HG03439 (cell line): ENCODE data around the gene LPIN1.

ENCODE experiments used
- ATAC-seq: cut with Tn5 transposase; IDR thresholded peaks from one replicate; pipeline ENCODE4 v1.9.1; 2021; ENCODE audit warnings: mild to moderate bottlenecking, moderate library complexity; ENCODE audit not compliant: unreplicated experiment

Gene LPIN1

DNA sequence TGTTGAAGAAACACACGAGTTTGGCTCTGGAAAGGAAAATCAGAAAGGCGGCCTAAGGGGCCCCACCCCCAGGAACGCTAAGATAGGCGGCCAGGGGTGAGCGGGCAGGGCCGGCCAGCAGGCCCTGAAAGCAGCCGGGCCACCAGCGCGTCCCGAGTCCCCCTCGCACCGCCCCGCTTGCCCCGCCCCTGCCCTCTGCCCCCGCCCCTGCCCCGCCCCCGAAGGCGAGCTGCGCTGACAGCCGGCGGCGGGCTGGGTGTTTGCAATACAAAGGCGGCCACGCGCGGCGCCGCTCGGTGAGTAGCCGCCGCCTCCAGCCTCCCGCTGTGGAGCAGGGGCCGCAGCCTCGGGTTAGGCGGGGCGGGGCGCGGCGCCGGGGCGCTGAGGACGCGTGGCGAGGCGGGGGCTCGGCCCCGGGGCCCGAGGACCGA is at the start of gene LPIN1:
TSS of gene LPIN1 (plus strand) at position 257 of the 431 bp plus-strand sequence. CDS start 18,910 bp downstream, outside the sequence.
- peak; percentile 46 for ATAC-seq

GRCh38 chr2:11696736-11697102 is 49.7 kb upstream of the LPIN1 start:
- no peak for ATAC-seq

DNA sequence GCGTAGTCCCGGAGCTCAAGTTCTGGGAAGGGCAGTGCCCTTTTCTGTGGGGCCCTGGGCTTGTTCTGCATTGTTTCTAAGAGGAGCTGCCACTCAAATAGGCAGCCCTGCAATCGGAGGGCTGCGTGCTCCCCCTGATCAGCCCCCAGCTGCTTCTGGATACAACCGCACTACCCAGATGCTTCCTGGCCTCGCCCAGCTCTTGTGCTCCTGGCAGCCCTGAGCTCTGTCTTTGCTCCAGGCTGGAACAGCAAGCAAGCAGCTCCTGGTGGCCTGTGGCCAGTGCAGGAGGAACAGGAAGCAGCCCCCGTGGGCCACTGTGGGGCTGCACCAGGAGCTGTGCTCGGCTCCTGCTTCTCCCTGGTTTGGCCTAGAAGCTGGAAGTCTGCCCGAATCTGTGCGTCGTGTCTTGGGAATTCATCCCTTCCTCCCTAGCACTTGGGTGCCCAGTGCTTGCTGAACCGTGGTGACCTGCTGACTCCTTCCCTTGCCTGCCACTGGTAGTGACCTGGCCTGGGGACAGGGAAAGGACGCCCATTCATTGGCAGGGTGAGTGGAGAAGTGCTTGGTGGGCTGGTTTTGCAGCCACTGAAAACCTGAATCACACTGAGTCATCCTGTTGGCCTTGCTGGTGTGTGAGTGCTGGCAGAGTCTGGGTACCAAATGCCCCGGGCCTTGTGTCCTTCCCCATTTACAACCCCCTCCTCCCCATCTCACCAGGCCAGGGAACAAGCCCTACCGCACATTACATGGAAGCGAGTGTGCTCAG is 49.1 kb upstream of the LPIN1 start:
- ATAC-seq: no peak

DNA sequence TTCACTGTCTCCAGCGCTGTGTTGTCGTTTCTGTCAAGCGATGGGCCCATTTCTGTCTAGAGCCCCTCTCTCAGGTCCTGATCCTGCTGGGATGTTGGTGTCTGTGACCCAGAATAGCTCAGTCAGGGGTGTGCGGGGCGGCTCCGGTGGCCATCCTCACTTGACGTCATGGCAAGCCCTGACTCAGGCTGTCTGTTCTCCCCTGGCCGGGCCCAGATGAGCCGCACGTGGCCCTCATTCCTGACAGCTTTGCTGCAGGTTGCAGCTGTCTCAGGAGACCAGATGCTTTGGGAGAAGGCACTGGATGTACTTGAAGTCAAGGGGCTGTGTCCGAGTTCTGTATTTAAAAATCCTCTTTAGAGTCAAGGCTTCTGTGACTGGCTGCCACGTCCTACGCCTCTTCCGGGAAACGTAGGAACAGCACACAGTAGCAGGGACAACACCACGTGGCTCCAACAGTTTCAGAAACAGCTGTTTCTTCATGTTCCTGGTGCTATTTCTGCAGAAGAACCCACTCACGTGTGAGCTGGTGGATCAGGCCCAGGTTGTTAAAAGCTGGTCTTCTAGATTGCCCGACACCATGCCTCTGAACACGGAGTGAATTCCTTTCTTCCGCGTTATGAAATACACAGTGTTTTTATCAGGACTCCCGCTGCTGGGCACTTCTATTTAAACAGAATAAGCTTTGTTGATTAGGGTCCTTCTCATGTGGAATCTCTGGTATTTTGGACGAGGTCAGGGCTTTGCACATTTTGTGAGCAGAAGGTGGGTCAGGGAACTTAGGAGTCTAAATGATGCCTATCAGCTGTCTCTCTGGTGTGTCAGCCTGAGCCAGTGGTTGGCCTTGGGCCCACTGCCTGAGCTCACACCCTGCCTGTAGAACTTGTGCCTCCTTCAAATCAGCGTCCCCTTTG is 48.2 kb upstream of the LPIN1 start:
- no peak for ATAC-seq

DNA sequence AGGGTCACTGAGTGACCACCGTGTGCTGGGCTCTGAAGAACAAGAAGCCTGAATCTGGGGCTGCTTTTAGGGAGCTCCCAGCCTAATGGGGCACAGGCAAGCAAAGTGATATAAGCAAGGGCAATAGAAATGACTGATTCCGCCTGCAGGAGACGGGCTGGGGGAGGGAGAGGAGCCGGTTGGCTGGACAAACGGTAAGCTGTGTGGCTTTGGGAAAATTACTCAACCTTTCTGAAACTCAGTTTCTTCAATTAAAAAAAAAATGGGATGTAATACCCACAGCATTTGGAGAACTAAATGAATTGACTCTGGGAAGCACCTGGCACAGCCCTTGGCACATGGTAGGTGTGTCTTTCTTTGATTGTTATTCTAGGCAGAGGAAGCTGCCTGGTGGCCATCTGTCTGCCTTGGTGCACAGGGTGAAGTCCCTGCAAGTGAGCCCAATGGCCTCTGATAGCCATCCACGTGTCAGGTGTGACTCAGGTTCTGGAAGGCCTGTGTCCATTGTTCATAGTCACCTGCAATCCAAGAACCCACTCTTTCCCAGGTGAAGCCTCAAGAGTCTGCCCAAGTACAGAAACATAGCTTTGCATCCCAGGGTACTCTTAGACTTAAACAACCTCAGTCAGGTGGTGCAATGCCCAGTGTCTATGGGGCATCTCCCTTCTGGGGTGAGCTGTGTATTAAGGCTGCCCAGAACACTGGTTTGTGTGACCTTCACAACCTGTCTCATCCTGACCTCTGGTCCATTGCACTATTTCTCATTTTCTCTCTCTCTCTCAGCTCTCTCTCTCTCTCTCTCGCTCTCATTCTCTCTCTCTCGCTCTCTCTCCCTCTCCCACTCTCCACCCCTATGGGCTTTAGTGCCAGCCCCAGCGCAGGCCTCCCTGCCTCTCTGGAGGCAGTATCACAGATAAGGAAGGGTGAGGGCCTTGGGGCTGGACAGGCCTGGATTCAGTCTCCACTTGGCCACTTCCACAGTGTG is 46.5 kb upstream of the LPIN1 start:
- no peak for ATAC-seq

- ATAC-seq: no peak
These were observed 45.2 kb upstream of the LPIN1 start for GRCh38 chr2:11701206-11701605.

DNA sequence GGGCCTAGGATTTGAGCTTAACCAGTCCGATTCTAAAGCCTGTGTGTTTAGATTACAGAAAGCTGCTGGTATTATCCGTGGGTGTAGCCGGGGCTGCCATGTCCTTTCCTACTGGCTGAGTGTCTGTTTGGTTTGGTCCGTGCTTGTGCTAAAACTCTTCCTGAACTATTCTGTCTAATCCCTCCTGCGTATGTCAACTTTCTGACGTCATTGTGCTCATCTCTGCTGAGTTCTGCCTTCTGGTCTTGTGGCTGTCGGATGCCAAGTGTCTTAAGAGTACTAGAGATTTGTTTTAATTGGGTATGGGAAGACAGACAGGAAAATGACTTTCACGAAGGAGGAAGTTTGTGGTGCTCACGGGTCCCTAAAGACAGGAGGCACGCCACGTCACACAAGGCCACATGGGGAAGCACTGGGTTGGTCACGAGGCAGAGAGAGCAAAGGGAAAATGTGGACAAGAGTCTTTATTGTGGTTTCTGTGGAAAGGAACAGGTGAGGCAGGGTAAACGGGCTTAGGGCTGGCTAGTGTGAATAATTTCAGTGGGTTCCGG is 44.6 kb upstream of the LPIN1 start:
- no peak for ATAC-seq

GRCh38 chr2:11702946-11703345 is 43.5 kb upstream of the LPIN1 start:
- no peak for ATAC-seq

DNA sequence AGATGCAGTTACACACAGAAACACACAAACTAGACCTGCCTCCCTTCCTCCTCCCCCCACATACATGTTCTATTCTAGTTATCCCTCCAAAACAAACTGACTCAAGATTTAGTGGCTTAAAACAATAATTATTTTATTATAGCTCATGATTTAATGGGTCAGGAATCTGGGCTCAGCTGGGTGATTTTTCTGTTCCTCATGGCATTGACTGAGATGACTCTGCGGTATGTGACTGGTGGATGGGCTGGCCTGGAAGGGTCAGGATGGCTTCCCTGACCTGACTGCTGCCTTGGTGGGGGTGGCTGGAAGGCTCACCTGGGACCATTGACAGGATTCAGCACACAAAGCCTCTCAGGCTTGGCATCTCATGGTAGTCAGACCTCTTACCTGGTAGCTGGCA is 42.7 kb upstream of the LPIN1 start:
- no peak for ATAC-seq

GRCh38 chr2:11705063-11705462 is 41.4 kb upstream of the LPIN1 start:
- no peak for ATAC-seq

GRCh38 chr2:11705711-11706110 is 40.7 kb upstream of the LPIN1 start:
- ATAC-seq: no peak

- no peak for ATAC-seq
These were observed 38.3 kb upstream of the LPIN1 start for GRCh38 chr2:11708106-11708505.

DNA sequence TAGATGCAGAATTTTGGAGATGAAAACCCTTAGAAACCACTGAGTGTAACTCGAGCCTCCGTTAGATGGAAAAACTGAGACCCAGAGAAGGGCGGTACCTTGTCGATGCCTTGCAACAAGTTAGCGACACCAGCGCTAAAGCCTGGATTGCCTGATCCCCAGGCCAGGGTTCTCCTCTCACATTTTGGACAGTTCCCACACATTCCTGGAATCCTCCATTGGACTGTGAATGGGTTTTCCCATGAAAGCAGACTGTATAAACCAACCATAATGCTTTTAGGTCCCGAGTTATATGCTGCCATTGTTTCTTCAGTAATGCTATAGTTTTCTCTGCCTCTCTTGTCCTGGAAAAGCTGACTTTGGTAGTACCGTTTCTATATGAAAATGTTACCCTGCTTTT is 37.1 kb upstream of the LPIN1 start:
- no peak for ATAC-seq

DNA sequence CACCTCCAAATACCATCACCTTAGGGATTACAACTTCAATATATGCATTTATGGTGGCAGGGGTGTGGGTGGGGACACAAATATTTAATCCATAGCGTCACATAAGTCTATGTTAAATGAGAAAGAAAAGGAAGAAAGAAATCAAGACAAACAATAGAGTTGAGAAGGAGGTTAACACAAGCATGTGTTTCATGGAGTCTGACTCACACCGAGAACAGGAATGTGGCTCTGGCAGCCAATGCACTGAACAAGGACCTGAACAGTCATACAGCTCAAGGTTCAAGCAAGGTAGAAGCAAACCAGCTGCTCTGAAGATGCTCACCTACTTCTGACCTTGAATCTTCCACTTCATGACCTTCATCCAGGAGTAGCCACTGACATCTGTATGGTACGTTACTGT is 36.2 kb upstream of the LPIN1 start:
- no peak for ATAC-seq

- no peak for ATAC-seq
These were observed 35.6 kb upstream of the LPIN1 start for GRCh38 chr2:11710632-11711353.

DNA sequence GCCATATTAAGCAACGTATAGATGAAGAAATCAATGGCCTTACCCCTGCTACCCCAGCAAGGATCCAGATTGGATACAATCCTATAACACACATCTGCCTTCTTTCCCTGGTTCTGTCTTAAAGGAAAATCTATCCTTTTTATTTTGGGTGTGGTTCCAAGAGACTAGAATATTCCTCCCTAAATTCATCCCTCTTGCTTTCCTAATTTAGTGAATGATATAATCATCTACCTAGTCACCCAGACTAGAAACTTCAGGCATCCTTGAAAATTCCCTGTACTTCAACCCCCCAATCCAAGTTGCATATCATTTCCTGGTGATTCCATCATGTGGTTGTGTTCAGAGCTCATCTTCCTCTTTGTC is 35.1 kb upstream of the LPIN1 start:
- ATAC-seq: no peak

DNA sequence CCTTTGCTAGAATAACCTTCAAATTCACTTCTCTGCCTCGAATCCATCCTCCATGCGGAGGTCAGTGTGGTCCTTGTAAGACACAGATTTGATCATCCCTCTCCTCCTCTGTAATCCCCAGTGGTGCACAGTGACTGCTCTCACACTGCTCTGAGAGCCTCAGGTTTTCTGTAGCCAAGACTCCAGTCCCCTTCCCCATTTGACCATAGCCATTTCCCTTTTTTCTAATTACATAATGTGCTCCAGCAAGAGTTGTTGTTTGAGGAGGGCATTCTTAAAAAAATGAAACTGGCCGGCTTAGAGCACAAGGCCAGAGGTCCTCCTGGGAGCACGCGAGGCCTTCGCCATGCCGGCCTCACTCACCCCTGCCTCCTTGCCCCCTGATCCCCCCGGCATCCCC is 34.7 kb upstream of the LPIN1 start:
- ATAC-seq: no peak

GRCh38 chr2:11712866-11713265 is 33.6 kb upstream of the LPIN1 start:
- no peak for ATAC-seq

GRCh38 chr2:11713815-11714214 is 32.6 kb upstream of the LPIN1 start:
- no peak for ATAC-seq
